ENCODE data around the gene GLI3.

Gene GLI3

GRCh38 chr7:42080841-42081586 lies 156.0 kb downstream of the GLI3 start:
- no peak for ATAC-seq (ENCODE audit: insufficient read depth, low read depth)
- no peak overlapping the region for H3K4me3 ChIP-seq (ENCODE audit: low read depth in 1 of 2, low read length in 2 of 2)
- no peak overlapping the region for H3K4me2 ChIP-seq (ENCODE audit: insufficient read depth, low read length)
- no peaks in the 10 kb centered on the region for H3K36me3 ChIP-seq (ENCODE audit: insufficient read depth, low read length)
- no peaks in the 10 kb centered on the region for H4K20me1 ChIP-seq (ENCODE audit: insufficient read depth, low read length)
- no peaks in the 10 kb centered on the region for H3K4me1 ChIP-seq (ENCODE audit: insufficient read depth, low read length)
- TF ChIP-seq EZH2 (IDR thresholded peaks at IDR 0.05; ENCODE audit: borderline replicate concordance, low read depth, low read length, severe bottlenecking) (no peak), CTCF (IDR thresholded peaks at IDR 0.05; ENCODE audit: borderline replicate concordance, extremely low read depth, low read length, poor library complexity, severe bottlenecking) (no peak)
- no peak overlapping the region for H3K27ac ChIP-seq (ENCODE audit: low read length)
- H3K27me3 ChIP-seq (ENCODE audit: insufficient read depth, low read length, poor library complexity) = no peaks in the 10 kb centered on the region
- H3K9ac ChIP-seq (ENCODE audit: low read depth, low read length) = no peak overlapping the region
- no peak for DNase-seq
- no peaks in the 10 kb centered on the region for H3K9me3 ChIP-seq (ENCODE audit: insufficient read depth, low read length, severe bottlenecking)
- H2AFZ ChIP-seq (ENCODE audit: low read depth, low read length) = no peak overlapping the region
- H3K79me2 ChIP-seq (ENCODE audit: insufficient read depth, low read length) = no peaks in the 10 kb centered on the region

- H4K20me1 ChIP-seq (ENCODE audit: insufficient read depth, low read length) = no peaks in the 10 kb centered on the region
- H3K79me2 ChIP-seq (ENCODE audit: insufficient read depth, low read length) = no peaks in the 10 kb centered on the region
- H2AFZ ChIP-seq (ENCODE audit: low read depth, low read length) = no peak overlapping the region
- H3K4me3 ChIP-seq (ENCODE audit: low read depth in 1 of 2, low read length in 2 of 2) = no peak overlapping the region
- no peak overlapping the region for H3K27ac ChIP-seq (ENCODE audit: low read length)
- H3K9ac ChIP-seq (ENCODE audit: low read depth, low read length) = no peak overlapping the region
- peaks cover 11% of the 10 kb centered on the region; the same call in 1 of the 2 replicates for H3K36me3 ChIP-seq (ENCODE audit: insufficient read depth, low read length)
- H3K4me2 ChIP-seq (ENCODE audit: insufficient read depth, low read length) = no peak overlapping the region
- no peaks in the 10 kb centered on the region for H3K4me1 ChIP-seq (ENCODE audit: insufficient read depth, low read length)
- DNase-seq (no peak), ATAC-seq (ENCODE audit: insufficient read depth, low read depth) (no peak)
- no peaks in the 10 kb centered on the region for H3K9me3 ChIP-seq (ENCODE audit: insufficient read depth, low read length, severe bottlenecking)
- TF ChIP-seq CTCF (IDR thresholded peaks at IDR 0.05; ENCODE audit: borderline replicate concordance, extremely low read depth, low read length, poor library complexity, severe bottlenecking) (no peak), EZH2 (IDR thresholded peaks at IDR 0.05; ENCODE audit: borderline replicate concordance, low read depth, low read length, severe bottlenecking) (no peak)
- H3K27me3 ChIP-seq (ENCODE audit: insufficient read depth, low read length, poor library complexity) = no peaks in the 10 kb centered on the region
Observed at GRCh38 chr7:42077271-42078135, 159.5 kb downstream of the GLI3 start.

GRCh38 chr7:42076870-42077269 lies 160.1 kb downstream of the GLI3 start:
- no peak for TF ChIP-seq EZH2 (IDR thresholded peaks at IDR 0.05; ENCODE audit: borderline replicate concordance, low read depth, low read length, severe bottlenecking)
- TF ChIP-seq CTCF (IDR thresholded peaks at IDR 0.05; ENCODE audit: borderline replicate concordance, extremely low read depth, low read length, poor library complexity, severe bottlenecking) = no peak
- Histone ChIP-seq H3K9me3 (ENCODE audit: insufficient read depth, low read length, severe bottlenecking) (no peaks in the 10 kb centered on the region), H3K9ac (ENCODE audit: low read depth, low read length) (no peak overlapping the region), H2AFZ (ENCODE audit: low read depth, low read length) (no peak overlapping the region), H3K4me2 (ENCODE audit: insufficient read depth, low read length) (no peak overlapping the region), H3K36me3 (ENCODE audit: insufficient read depth, low read length) (peaks cover 11% of the 10 kb centered on the region; the same call in 1 of the 2 replicates), H3K4me1 (ENCODE audit: insufficient read depth, low read length) (no peaks in the 10 kb centered on the region), H3K27me3 (ENCODE audit: insufficient read depth, low read length, poor library complexity) (no peaks in the 10 kb centered on the region), H3K27ac (ENCODE audit: low read length) (no peak overlapping the region), H3K79me2 (ENCODE audit: insufficient read depth, low read length) (no peaks in the 10 kb centered on the region), H4K20me1 (ENCODE audit: insufficient read depth, low read length) (no peaks in the 10 kb centered on the region), H3K4me3 (ENCODE audit: low read depth in 1 of 2, low read length in 2 of 2) (no peak overlapping the region)
- no peak for DNase-seq
- ATAC-seq (ENCODE audit: insufficient read depth, low read depth) = no peak

All from DND-41 (cell line).